Panc1 (cell line): ENCODE data around the gene SPARCL1. TPM values are rescaled to one million over a fixed set of nuclear protein-coding genes. Genes with fewer than 3 reads are reported as not detected.

Experiments
- ATAC-seq: fragments of 200-7000 bp; cut with Tn5 transposase; 2 replicates; pipeline ENCODE4 v1.9.1; 2020; ENCODE audit warnings: mild to moderate bottlenecking, moderate library complexity
- BruUV-seq: library from RNA; stranded (reverse); fragments of 400-500 nt; replicated peaks from 2 replicates; lab custom pipeline; 2021; lab: Mats Ljungman, UMichigan
- CTCF ChIA-PET: fragments of 300-600 bp; sonication (Branson Sonifier 250); formaldehyde crosslinking; loops from one replicate; lab custom pipeline; 2022; ENCODE audit warnings: antibody characterized with exemption; lab: Charles Lee
- POLR2A ChIA-PET: fragments of 300-600 bp; sonication (Branson Sonifier 250); formaldehyde crosslinking; loops from one replicate; lab custom pipeline; 2022; ENCODE audit warnings: antibody characterized with exemption; lab: Charles Lee
- DNase-seq: peaks from one replicate; pipeline ENCODE4 v3.0.0-alpha.2; 2010; ENCODE audit warnings: low read depth, low spot score
- H3K27ac ChIP-seq: 2 replicates; pipeline ENCODE4 v1.5.1; 2011; ENCODE audit warnings: mild to moderate bottlenecking, low read length, inconsistent platforms
- H3K27me3 ChIP-seq: fragments of 200-500 bp; sonication (Bioruptor generic); 2 replicates; pipeline ENCODE4 v1.6.0; 2014; ENCODE audit warnings: low read length, inconsistent platforms; ENCODE audit not compliant: control insufficient read depth, insufficient read depth
- H3K36me3 ChIP-seq: fragments of 200-500 bp; sonication (Bioruptor generic); 2 replicates; pipeline ENCODE4 v1.5.1; 2014; ENCODE audit warnings: inconsistent platforms, mild to moderate bottlenecking, low read length, moderate library complexity; ENCODE audit not compliant: control insufficient read depth, insufficient read depth
- H3K4me1 ChIP-seq: 2 replicates; pipeline ENCODE4 v1.5.1; 2011; ENCODE audit warnings: inconsistent platforms, mild to moderate bottlenecking, low read length, moderate library complexity; ENCODE audit not compliant: control insufficient read depth, insufficient read depth
- H3K4me3 ChIP-seq, 2 experiments: 2 replicates each; pipeline ENCODE4 v1.5.1; 2011 to 2012; ENCODE audit warnings: low read depth in 2 of 2, low read length in 2 of 2, mild to moderate bottlenecking in 2 of 2, inconsistent platforms in 1 of 2, moderate library complexity in 1 of 2
- H3K9me3 ChIP-seq: fragments of 200-500 bp; sonication (Bioruptor generic); 2 replicates; pipeline ENCODE4 v1.5.1; 2014; ENCODE audit warnings: low read depth, mild to moderate bottlenecking, inconsistent platforms, low read length, moderate library complexity; ENCODE audit not compliant: control insufficient read depth, insufficient read depth
- CTCF ChIP-seq: fragments of 450-650 bp; IDR thresholded peaks from 2 replicates; pipeline ENCODE4 v1.5.1; 2017; ENCODE audit warnings: mild to moderate bottlenecking
- POLR2AphosphoS5 ChIP-seq: IDR thresholded peaks from 2 replicates; pipeline ENCODE4 v1.6.1; 2012; ENCODE audit warnings: mild to moderate bottlenecking, low read depth, low read length, moderate library complexity
- REST ChIP-seq, 2 experiments: IDR thresholded peaks; 2 replicates each; pipeline ENCODE4 v1.6.1; 2011 to 2012; ENCODE audit warnings: low read depth in 2 of 2, control low read depth in 1 of 2, low read length in 1 of 2, mild to moderate bottlenecking in 1 of 2, moderate library complexity in 1 of 2; ENCODE audit not compliant: insufficient read depth in 1 of 2
- SIN3A ChIP-seq: IDR thresholded peaks from 2 replicates; pipeline ENCODE4 v1.6.1; 2012; ENCODE audit warnings: low read depth, mild to moderate bottlenecking, low read length, moderate library complexity, borderline replicate concordance; ENCODE audit not compliant: insufficient read depth
- TCF7L2 ChIP-seq: IDR thresholded peaks from 2 replicates; pipeline ENCODE4 v1.6.1; 2011; ENCODE audit warnings: mild to moderate bottlenecking, low read depth, low read length, inconsistent platforms
- in situ Hi-C: cut with HindIII; loops from 2 replicates; pipeline ENCODE4 v1.10.0; 2016; ENCODE audit warnings: low sequenced_read_pairs, low pct_unique_long_range_greater_than_20kb
- intact Hi-C: fragments of 100-400 bp; cut with micrococcal nuclease; formaldehyde crosslinking; loops from one replicate; pipeline ENCODE4 v1.10.0; 2022; ENCODE audit not compliant: unreplicated experiment
- total RNA-seq: library from RNA; stranded (reverse); gene quantifications from one replicate; pipeline ENCODE4 v1.2.1, GENCODE V29; 2021; ENCODE audit not compliant: unreplicated experiment

Gene SPARCL1
- total RNA-seq, 1 experiment from 2014 or later = 0.57 TPM

GRCh38 chr4:87427518-87427868, 101.7 kb downstream of the SPARCL1 start:
- no peak overlapping the region for H3K4me3 ChIP-seq
- ATAC-seq = no peak
- H3K27ac ChIP-seq = no peak overlapping the region
- BruUV-seq = no TSS peak
- POLR2A ChIA-PET = no interaction called here
- TF ChIP-seq REST (IDR thresholded peaks at IDR 0.05; ENCODE audit: insufficient read depth in 1 of 2, low read depth in 2 of 2, low read length in 1 of 2) (no peak), CTCF (no peak)
- H3K27me3 ChIP-seq = no peaks in the 10 kb centered on the region
- CTCF ChIA-PET = no interaction called here
- in situ Hi-C loops (no loop called here), intact Hi-C loops (no loop called here)
- DNase-seq = no peak
- no peaks in the 10 kb centered on the region; the same call in 1 of the 2 replicates for H3K36me3 ChIP-seq
- H3K9me3 ChIP-seq = no peaks in the 10 kb centered on the region
- H3K4me1 ChIP-seq = peaks cover 3% of the 10 kb centered on the region

- intact Hi-C loops (no loop called here), in situ Hi-C loops (no loop called here)
- Histone ChIP-seq H3K27me3 (no peaks in the 10 kb centered on the region), H3K4me3 (no peak overlapping the region), H3K27ac (no peak overlapping the region), H3K9me3 (no peaks in the 10 kb centered on the region), H3K4me1 (peaks cover 3% of the 10 kb centered on the region), H3K36me3 (no peaks in the 10 kb centered on the region; the same call in 1 of the 2 replicates)
- BruUV-seq = no TSS peak
- DNase-seq (no peak), ATAC-seq (no peak)
- ChIA-PET CTCF (no interaction called here), POLR2A (no interaction called here)
- TF ChIP-seq CTCF = no peak
- no peak for TF ChIP-seq POLR2AphosphoS5
- no peak for TF ChIP-seq REST (IDR thresholded peaks at IDR 0.05; ENCODE audit: insufficient read depth in 1 of 2, low read depth in 2 of 2, low read length in 1 of 2)
- no peak for TF ChIP-seq TCF7L2
- no peak for TF ChIP-seq SIN3A
These were observed 102.2 kb downstream of the SPARCL1 start for GRCh38 chr4:87426865-87427517.
